HG03342 (cell line): ENCODE data around the gene ZBTB3.
"Not testable (repeated sequence)": the region's sequence is repeated elsewhere in the genome, so short reads cannot be mapped to it uniquely, and the experiment has no call there.

Experiments used
- ATAC-seq: cut with Tn5 transposase; IDR thresholded peaks from one replicate; pipeline ENCODE4 v1.9.1; 2021; ENCODE audit warnings: mild to moderate bottlenecking, moderate library complexity; ENCODE audit not compliant: unreplicated experiment

Gene ZBTB3

GRCh38 chr11:62753736-62754603 is at the start of gene ZBTB3:
Gene ZBTB3, minus strand, starts transcription at chr11:62754160. Its CDS starts 496 bp downstream, at chr11:62753664.
- ATAC-seq: peak; percentile 93

- no peak for ATAC-seq
Observed at GRCh38 chr11:62801071-62801470, 47.1 kb upstream of the ZBTB3 start.

- no peak for ATAC-seq
Observed at GRCh38 chr11:62799486-62799885, 45.5 kb upstream of the ZBTB3 start.

- no peak for ATAC-seq
Observed at GRCh38 chr11:62796281-62796680, 42.3 kb upstream of the ZBTB3 start.

DNA sequence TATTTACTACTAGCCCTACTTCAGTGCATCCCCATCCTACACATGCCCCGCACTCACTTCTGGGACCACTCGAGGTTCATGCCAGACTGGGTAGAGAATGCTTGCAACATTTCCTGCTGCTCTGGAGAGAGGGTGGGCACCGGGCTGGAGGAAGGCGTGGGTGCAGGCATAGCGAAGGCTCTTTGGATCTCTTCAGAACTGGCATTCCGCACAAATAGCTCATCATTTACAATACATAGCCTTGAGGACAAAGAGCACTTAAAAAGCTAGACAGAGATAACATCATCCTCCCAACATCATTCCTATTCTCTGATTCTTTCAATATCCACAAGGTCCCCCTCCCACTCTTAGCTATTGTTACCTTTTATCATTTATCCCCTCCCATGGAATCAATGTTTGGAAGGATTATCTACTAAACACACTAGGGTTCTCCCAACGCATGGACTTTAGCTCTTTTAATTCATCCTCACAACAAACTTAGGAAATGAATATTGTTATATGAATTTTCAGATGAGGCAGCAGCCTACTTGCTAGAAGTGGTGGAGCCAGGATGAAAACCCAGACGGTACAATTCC is 40.3 kb upstream of the ZBTB3 start:
- ATAC-seq: no peak

- ATAC-seq: peak; percentile 5
Observed at GRCh38 chr11:62792202-62792575, 38.2 kb upstream of the ZBTB3 start.

DNA sequence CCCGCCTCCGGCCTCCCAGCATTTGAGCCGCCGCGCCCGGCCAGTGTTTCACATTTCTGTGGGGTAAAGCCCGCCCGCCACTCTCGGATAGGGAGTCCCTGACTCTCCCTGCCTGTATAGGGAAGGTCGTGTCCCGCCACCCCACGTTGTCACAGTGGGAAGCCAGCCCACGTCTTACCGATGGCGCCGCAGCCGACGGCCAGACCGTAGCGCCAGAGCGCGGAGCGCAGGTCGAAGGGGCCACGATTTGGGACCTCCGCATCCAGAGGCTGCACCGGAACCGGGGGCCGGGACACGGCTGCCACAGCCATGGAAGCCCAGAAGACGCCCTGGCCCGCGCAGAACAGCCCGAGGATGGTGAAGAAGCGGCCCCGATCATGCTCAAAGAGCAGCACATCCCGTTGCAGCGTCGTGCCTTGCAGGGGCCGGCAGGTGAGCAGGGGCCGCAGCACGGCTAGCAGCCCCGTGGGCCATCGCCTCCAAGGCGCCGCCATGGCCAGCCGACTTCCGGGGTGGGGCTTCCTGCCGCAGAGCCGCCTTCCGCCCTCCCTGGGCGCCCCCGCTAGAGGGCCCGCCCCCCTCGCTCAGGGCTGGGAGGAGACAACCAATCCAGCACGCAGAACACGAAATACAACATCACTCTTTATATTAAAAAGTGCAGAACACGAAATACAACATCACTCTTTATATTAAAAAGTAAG is 37.7 kb upstream of the ZBTB3 start, which contains the start of gene TMEM223:
Gene TMEM223 (minus strand): TSS at position 506 of the 701 bp plus-strand sequence. CDS start 12 bp downstream, at position 494.
- ATAC-seq: peak; percentile 60

DNA sequence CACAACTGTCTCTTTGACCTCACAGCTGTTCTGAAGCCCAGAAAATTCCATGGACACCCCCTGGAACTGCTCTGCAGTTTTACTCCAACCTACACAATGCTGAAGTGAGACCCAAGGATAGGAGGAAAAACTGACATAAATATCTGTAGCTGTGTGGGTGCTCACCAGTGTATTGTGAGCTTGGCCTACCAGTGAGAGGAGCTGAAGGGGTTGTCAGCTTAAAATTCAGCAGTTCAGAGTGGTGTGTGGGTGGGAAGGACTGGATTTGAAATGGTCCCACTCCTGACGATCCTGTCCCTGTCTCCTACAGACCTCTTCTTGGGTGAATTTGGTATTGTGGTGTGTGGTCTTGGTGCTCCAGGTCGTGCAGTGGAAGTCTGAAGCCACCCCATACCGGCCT is 35.6 kb upstream of the ZBTB3 start:
- ATAC-seq: no peak

DNA sequence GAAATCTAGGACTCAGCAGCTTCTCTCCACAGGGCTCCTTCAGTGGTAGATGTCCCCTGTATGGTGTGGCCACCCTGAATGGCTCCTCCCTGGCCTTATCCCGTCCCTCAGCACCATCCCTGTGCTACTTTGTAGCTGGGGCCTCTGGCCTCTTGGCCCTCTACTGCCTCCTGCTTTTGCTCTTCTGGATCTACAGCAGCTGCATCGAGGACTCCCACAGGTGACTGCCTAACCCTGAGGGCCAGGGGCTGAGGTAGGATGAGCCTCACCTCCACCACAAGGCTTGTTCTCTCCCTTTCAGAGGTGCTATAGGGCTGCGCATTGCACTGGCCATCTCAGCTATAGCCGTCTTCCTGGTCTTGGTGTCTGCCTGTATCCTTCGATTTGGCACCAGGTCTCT is 35.0 kb upstream of the ZBTB3 start:
- ATAC-seq: no peak

- peak; percentile 69 for ATAC-seq
Observed at GRCh38 chr11:62787005-62787759, 33.2 kb upstream of the ZBTB3 start, which contains the start of gene TMEM179B. Gene TMEM179B, plus strand, starts transcription at chr11:62787402. Its CDS starts 30 bp downstream, at chr11:62787432.

GRCh38 chr11:62786318-62787004 is 32.5 kb upstream of the ZBTB3 start:
- peak; percentile 57 for ATAC-seq

DNA sequence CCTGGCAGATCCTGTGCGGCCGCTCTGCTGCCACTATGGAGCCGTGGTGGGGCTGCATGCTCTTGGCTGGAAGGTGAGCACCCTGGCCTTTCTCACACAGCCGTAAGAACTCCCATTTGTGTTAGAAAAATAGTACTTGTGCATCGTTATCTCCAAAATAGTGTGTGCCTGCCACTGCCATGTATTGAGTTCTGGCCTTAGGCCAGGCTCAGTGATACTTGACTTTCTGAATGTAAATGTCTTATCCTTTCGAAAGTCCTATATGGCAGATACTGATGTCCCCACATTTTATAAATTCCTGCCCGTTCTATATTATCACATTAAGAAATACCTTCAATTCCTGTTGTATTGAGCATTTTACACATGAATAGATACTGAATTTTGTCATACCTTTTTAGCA is 28.8 kb upstream of the ZBTB3 start:
- ATAC-seq: no peak

GRCh38 chr11:62778441-62778840 is 24.5 kb upstream of the ZBTB3 start:
- no peak for ATAC-seq

DNA sequence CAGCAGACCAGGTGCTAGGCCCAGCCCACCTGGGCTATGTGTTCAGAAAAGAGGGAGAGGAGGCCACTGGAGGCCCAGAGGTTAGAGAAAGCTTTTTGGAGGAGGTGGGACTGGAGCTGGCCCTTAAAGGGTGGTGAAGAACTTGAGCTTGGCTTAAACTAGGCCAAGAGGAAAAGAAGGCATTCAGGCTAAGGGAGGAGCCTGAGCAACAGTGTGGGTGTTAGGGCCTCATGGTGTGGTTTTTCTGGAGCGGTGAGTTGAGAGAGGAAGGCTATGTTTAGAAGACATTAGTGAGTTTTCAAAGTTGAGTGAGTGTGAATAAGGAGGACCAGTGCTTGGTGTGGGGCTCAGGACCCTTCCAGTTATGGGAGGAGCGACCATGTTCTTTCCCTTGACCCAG is 23.4 kb upstream of the ZBTB3 start:
- no peak for ATAC-seq

- no peak for ATAC-seq
Observed at GRCh38 chr11:62775646-62776045, 21.7 kb upstream of the ZBTB3 start.

DNA sequence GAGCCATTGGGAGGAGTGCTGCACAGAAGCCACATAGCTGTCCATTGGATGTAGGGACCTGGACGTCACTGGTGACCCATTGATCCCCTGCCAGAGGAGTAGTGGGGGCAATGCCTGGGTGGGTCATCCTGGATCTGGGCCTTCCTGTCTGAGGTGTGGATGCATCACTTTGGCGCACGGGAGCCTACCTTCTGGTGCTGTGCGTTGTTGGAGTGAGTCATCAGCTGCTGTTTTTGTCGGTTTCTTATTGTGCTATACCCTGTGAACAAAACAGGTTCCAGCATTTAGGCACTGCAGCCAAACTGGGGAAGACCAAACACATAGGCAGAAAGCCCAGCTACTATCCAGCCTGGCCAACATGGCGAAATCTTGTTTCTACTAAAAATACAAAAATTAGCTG is 20.4 kb upstream of the ZBTB3 start:
- no peak for ATAC-seq

DNA sequence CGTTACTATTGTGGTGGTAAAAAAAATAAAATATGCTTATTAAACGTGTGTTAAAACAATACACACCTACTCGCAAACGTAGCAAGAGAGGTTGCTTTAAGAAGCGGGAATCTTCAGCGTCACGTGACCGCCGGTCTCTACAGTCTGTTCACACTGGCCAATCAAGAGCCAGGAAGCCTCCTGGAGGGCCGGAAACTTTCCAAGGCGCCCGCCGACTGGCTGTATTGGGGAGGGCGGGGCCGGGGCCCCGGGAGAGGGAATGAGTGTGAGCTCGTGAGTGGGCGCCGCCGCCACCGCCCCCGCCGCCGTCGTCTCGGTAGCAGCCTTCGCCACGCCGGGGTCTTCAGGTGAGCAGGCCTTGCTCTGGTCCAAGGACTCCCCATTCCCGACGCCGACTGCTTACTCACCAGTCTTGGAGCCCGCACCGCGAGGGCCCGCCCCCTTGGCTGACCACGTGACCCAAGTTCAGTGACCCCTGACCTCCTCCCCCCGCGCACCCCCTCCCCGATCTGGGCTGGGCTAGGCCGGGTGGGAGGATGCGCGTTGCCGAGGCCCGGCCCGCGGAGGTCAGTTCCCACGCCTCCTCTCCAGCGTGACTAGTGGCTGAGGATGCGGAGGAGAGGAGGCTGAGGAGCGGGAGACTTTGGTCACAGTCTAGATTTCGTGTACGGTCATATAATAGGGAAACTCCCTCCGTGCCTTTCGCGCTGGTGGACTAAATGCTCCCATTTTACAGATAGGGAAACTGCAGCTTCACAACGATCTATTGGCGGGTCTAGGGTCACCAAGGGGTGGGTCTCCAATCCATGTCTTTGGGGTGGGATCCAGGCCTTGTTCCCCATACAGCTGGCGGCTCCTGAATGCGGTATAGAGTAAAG is 17.4 kb upstream of the ZBTB3 start, which contains the start of gene TAF6L:
Gene TAF6L (plus strand): TSS at position 253 of the 878 bp plus-strand sequence. CDS start 4,388 bp downstream, outside the sequence.
- peak; percentile 75 for ATAC-seq

GRCh38 chr11:62770778-62771143 is 16.8 kb upstream of the ZBTB3 start:
- no peak for ATAC-seq

DNA sequence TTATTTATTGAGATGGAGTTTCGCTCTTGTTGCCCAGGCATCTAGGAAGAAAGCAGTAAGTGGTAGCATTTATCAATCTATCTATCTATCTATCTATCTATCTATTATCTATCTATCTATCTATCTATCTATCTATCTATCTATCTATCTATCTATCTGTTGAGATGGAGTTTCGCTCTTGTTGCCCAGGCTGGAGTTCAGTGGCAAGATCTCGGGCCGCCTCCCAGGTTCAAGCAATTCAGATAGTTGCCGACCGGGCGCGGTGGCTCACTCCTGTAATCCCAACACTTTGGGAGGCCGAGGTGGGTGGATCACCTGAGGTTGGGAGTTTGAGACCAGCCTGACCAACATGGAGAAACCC is 6.9 kb upstream of the ZBTB3 start:
- not testable (repeated sequence) for ATAC-seq
